GM23338 (cell line): ENCODE data around the gene BARD1. TPM values are rescaled to one million over a fixed set of nuclear protein-coding genes. Genes with fewer than 3 reads are reported as not detected.

Source experiments
- ATAC-seq: fragments of 200-7000 bp; cut with Tn5 transposase; 3 replicates; pipeline ENCODE4 v1.9.1; 2020
- DNase-seq: peaks from one replicate; pipeline ENCODE4 v3.0.0-alpha.2; 2015; ENCODE audit warnings: low spot score
- H2AFZ ChIP-seq: fragments of 200-600 bp; sonication (generic); 2 replicates; pipeline ENCODE4 v1.8.0; 2016; ENCODE audit warnings: antibody characterized with exemption, mild to moderate bottlenecking, moderate library complexity
- H3F3A ChIP-seq: fragments of 200-600 bp; sonication (generic); replicated peaks from 2 replicates; pipeline ENCODE4 v1.8.0; 2017; ENCODE audit warnings: antibody characterized with exemption, mixed run types, low read depth
- H3K27ac ChIP-seq: fragments of 200-600 bp; sonication (generic); 2 replicates; pipeline ENCODE4 v1.6.1; 2016; ENCODE audit warnings: low read depth
- H3K27me3 ChIP-seq: fragments of 200-600 bp; sonication (generic); 2 replicates; pipeline ENCODE4 v1.8.0; 2016; ENCODE audit warnings: mild to moderate bottlenecking, mixed run types, moderate library complexity; ENCODE audit not compliant: insufficient read depth
- H3K36me3 ChIP-seq: fragments of 200-600 bp; sonication (generic); 2 replicates; pipeline ENCODE4 v1.8.0; 2016; ENCODE audit warnings: mild to moderate bottlenecking; ENCODE audit not compliant: insufficient read depth
- H3K4me1 ChIP-seq: fragments of 200-600 bp; sonication (generic); 2 replicates; pipeline ENCODE4 v1.8.0; 2016; ENCODE audit warnings: mild to moderate bottlenecking, moderate library complexity; ENCODE audit not compliant: insufficient read depth
- H3K4me2 ChIP-seq: fragments of 200-600 bp; sonication (generic); 2 replicates; pipeline ENCODE4 v1.7.1; 2017; ENCODE audit warnings: mixed run types
- H3K4me3 ChIP-seq: fragments of 200-600 bp; sonication (generic); 2 replicates; pipeline ENCODE4 v1.6.1; 2016; ENCODE audit warnings: mixed run types
- H3K79me2 ChIP-seq: fragments of 200-600 bp; sonication (generic); replicated peaks from 2 replicates; pipeline ENCODE4 v1.8.0; 2017; ENCODE audit warnings: mild to moderate bottlenecking; ENCODE audit not compliant: insufficient read depth
- H3K9me2 ChIP-seq: fragments of 200-600 bp; sonication (generic); 2 replicates; pipeline ENCODE4 v1.8.0; 2017; ENCODE audit not compliant: insufficient read depth
- H4K20me1 ChIP-seq: fragments of 200-600 bp; sonication (generic); replicated peaks from 2 replicates; pipeline ENCODE4 v1.8.0; 2017; ENCODE audit warnings: mild to moderate bottlenecking; ENCODE audit not compliant: insufficient read depth
- H3K27ac Mint-ChIP-seq: 2 replicates; pipeline ENCODE4 v1.8.0; 2020; ENCODE audit warnings: inconsistent platforms, mild to moderate bottlenecking, moderate library complexity, mixed read lengths
- H3K27me3 Mint-ChIP-seq: 3 replicates; pipeline ENCODE4 v1.8.0; 2022; ENCODE audit warnings: low read depth, mild to moderate bottlenecking, moderate library complexity, mixed read lengths, inconsistent platforms; ENCODE audit not compliant: insufficient read depth, poor library complexity
- H3K36me3 Mint-ChIP-seq: 3 replicates; pipeline ENCODE4 v1.8.0; 2021; ENCODE audit warnings: low read depth, mild to moderate bottlenecking, inconsistent platforms, moderate library complexity, mixed read lengths
- H3K4me1 Mint-ChIP-seq: 3 replicates; pipeline ENCODE4 v1.8.0; 2020; ENCODE audit warnings: mild to moderate bottlenecking, inconsistent platforms, mixed read lengths
- H3K4me3 Mint-ChIP-seq: 3 replicates; pipeline ENCODE4 v1.8.0; 2021; ENCODE audit warnings: moderate library complexity, mild to moderate bottlenecking, inconsistent platforms, mixed read lengths
- H3K9me3 Mint-ChIP-seq: 3 replicates; pipeline ENCODE4 v1.8.0; 2020; ENCODE audit warnings: moderate library complexity, mild to moderate bottlenecking, inconsistent platforms, mixed read lengths
- CREB1 ChIP-seq: fragments of 250-450 bp; sonication (Bioruptor Pico); IDR thresholded peaks from 2 replicates; pipeline ENCODE4 v1.5.0; 2020; ENCODE audit warnings: low read depth, mild to moderate bottlenecking, moderate library complexity
- CTCF ChIP-seq, 2 experiments: fragments of 200-600 bp in 1 of 2; sonication (generic) in 1 of 2; conservative IDR thresholded peaks; 2 replicates each; pipeline versions ENCODE4 v1.5.1 to v1.6.1; 2016 to 2017; ENCODE audit warnings: antibody characterized with exemption in 2 of 2, low read depth in 2 of 2, mild to moderate bottlenecking in 2 of 2, moderate library complexity in 1 of 2
- ETS1 ChIP-seq: IDR thresholded peaks from 2 replicates; pipeline ENCODE4 v1.6.1; 2016; ENCODE audit warnings: antibody characterized with exemption
- EZH2 ChIP-seq: fragments of 200-600 bp; sonication (generic); IDR thresholded peaks from one replicate; pipeline ENCODE4 v1.8.0; 2017; ENCODE audit warnings: antibody characterized with exemption, mild to moderate bottlenecking, low read depth; ENCODE audit not compliant: unreplicated experiment
- EZH2phosphoT487 ChIP-seq: fragments of 200-600 bp; sonication (generic); IDR thresholded peaks from one replicate; pipeline ENCODE4 v1.8.1; 2018; ENCODE audit warnings: antibody characterized with exemption; ENCODE audit not compliant: unreplicated experiment
- JUNB ChIP-seq: IDR thresholded peaks from one replicate; pipeline ENCODE4 v1.6.1; 2016; ENCODE audit warnings: antibody characterized with exemption; ENCODE audit not compliant: unreplicated experiment
- NANOG ChIP-seq: IDR thresholded peaks from 2 replicates; pipeline ENCODE4 v1.6.1; 2016; ENCODE audit warnings: antibody characterized with exemption, borderline replicate concordance
- POLR2AphosphoS5 ChIP-seq: IDR thresholded peaks from 2 replicates; pipeline ENCODE4 v1.6.1; 2016; ENCODE audit warnings: antibody characterized with exemption, low read depth
- REST ChIP-seq: IDR thresholded peaks from one replicate; pipeline ENCODE4 v1.6.1; 2018; ENCODE audit warnings: antibody characterized with exemption; ENCODE audit not compliant: unreplicated experiment
- STAT1 ChIP-seq: IDR thresholded peaks from one replicate; pipeline ENCODE4 v1.6.1; 2016; ENCODE audit warnings: antibody characterized with exemption; ENCODE audit not compliant: unreplicated experiment
- ZNF114 ChIP-seq: fragments of 250-450 bp; sonication (Bioruptor Pico); IDR thresholded peaks from 2 replicates; pipeline ENCODE4 v1.5.0; 2020; ENCODE audit warnings: mild to moderate bottlenecking, moderate library complexity
- ZNF331 ChIP-seq: fragments of 250-450 bp; sonication (Bioruptor Pico); IDR thresholded peaks from 2 replicates; pipeline ENCODE4 v1.5.0; 2020; ENCODE audit warnings: low read depth, mild to moderate bottlenecking, moderate library complexity
- ZNF462 ChIP-seq: fragments of 250-450 bp; sonication (Bioruptor Pico); IDR thresholded peaks from 2 replicates; pipeline ENCODE4 v1.5.0; 2020; ENCODE audit warnings: mild to moderate bottlenecking, moderate library complexity
- polyA plus RNA-seq: library from polyadenylated mRNA; unstranded; fragments of >200 nt; fragmentation: Nextera tagmentation; extraction: Ambion mirVana; gene quantifications from 2 replicates; pipeline ENCODE4 v1.2.1, GENCODE V29; 2016
- total RNA-seq: library from RNA; depleted of rRNA; stranded (reverse); fragments of >200 nt; shearing (Covaris generic); gene quantifications from 2 replicates; pipeline ENCODE4 v1.2.3, GENCODE V29; 2014

The BARD1 gene
- total and polyA plus RNA-seq, 2 experiments from 2014 or later: 33.9 to 61.0 TPM

- H3K36me3 Mint-ChIP-seq: peaks cover 59% of the 10 kb centered on the region
- ATAC-seq: no peak
Measured at GRCh38 chr2:214765180-214765579, 44.3 kb downstream of the BARD1 start.

More at GRCh38 chr2:214765180-214765579, 44.3 kb downstream of the BARD1 start:
- Mint-ChIP-seq H3K4me3 (no peak overlapping the region), H3K27ac (no peak overlapping the region), H3K4me1 (no peaks in the 10 kb centered on the region), H3K9me3 (no peaks in the 10 kb centered on the region), H3K27me3 (no peaks in the 10 kb centered on the region)
- DNase-seq: no peak
- Histone ChIP-seq H3K36me3 (peaks cover 19% of the 10 kb centered on the region), H3K4me2 (no peak overlapping the region), H3K9me2 (no peaks in the 10 kb centered on the region), H3K27ac (no peak overlapping the region), H3K79me2 (peaks cover 7% of the 10 kb centered on the region; the same call in 1 of the 2 replicates), H3K4me1 (no peaks in the 10 kb centered on the region), H3F3A (no peaks in the 10 kb centered on the region), H2AFZ (no peak overlapping the region), H3K4me3 (no peak overlapping the region), H4K20me1 (peaks cover 7% of the 10 kb centered on the region), H3K27me3 (no peaks in the 10 kb centered on the region)
- TF ChIP-seq JUNB: no peak
- no peak for TF ChIP-seq CTCF (conservative IDR thresholded peaks at IDR 0.05; ENCODE audit: low read depth in 2 of 2)
- no peak for TF ChIP-seq REST
- TF ChIP-seq ETS1: no peak
- TF ChIP-seq ZNF331 (CRISPR knock-in tag): no peak
- TF ChIP-seq POLR2AphosphoS5: no peak
- no peak for TF ChIP-seq NANOG
- TF ChIP-seq ZNF462 (CRISPR knock-in tag): no peak
- no peak for TF ChIP-seq EZH2phosphoT487
- no peak for TF ChIP-seq CREB1
- TF ChIP-seq EZH2: no peak
- no peak for TF ChIP-seq ZNF114 (CRISPR knock-in tag)
- TF ChIP-seq STAT1: no peak
